Testis (tissue), 3 donors: Measurements from ENCODE around the gene STARD7. TPM values are rescaled to one million over a fixed set of nuclear protein-coding genes. Genes with fewer than 3 reads are reported as not detected.

ENCODE experiments used
- DNase-seq: peaks from one replicate; pipeline ENCODE4 v3.0.0-alpha.2; 2019
- H3K27ac ChIP-seq, 2 donors: fragments of 200-600 bp; sonication (generic); one replicate each; pipeline ENCODE4 v1.5.1; 2019
- H3K27me3 ChIP-seq: fragments of 200-600 bp; sonication (generic); one replicate; pipeline ENCODE4 v1.5.1; 2019
- H3K36me3 ChIP-seq: fragments of 200-600 bp; sonication (generic); one replicate; pipeline ENCODE4 v1.5.1; 2017; ENCODE audit warnings: low read depth; ENCODE audit errors: missing control alignments
- H3K4me1 ChIP-seq: fragments of 200-600 bp; sonication (generic); one replicate; pipeline ENCODE4 v1.5.1; 2019
- H3K4me3 ChIP-seq, 2 donors: fragments of 200-600 bp; sonication (generic); one replicate each; pipeline ENCODE4 v1.5.1; 2017 to 2019
- H3K9me3 ChIP-seq: fragments of 200-600 bp; sonication (generic); one replicate; pipeline ENCODE4 v1.5.1; 2017
- CTCF ChIP-seq, 3 experiments: fragments of 450-650 bp in 2 of 3; fragments of 200-600 bp in 1 of 3; sonication (generic) in 1 of 3; IDR thresholded peaks; one replicate each; pipeline ENCODE4 v1.5.1; 2016 to 2019; ENCODE audit warnings: antibody characterized with exemption in 3 of 3, mild to moderate bottlenecking in 2 of 3, moderate library complexity in 1 of 3
- POLR2A ChIP-seq: fragments of 450-650 bp; IDR thresholded peaks from one replicate; pipeline ENCODE4 v1.6.1; 2017; ENCODE audit warnings: antibody characterized with exemption, mild to moderate bottlenecking, moderate library complexity
- WGBS, 2 donors: methylation state at CpG; one replicate each; pipeline ENCODE4 v1.1.5; 2018; 5-methylcytosine and 5-hydroxymethylcytosine counted together
- intact Hi-C: fragments of 100-400 bp; cut with DNase I; formaldehyde crosslinking; loops from one replicate; pipeline ENCODE4 v1.15.1; 2023; ENCODE audit warnings: low total_unique reads
- polyA plus RNA-seq: library from polyadenylated mRNA; stranded (reverse); fragments of 350-450 nt; fragmentation: Illumina TruSeq; extraction: RNeasy Lipid Tissue Mini Kit (QIAGEN cat#74804); gene quantifications from one replicate; pipeline ENCODE4 v1.2.3, GENCODE V29; 2014; ENCODE audit warnings: low read depth, low replicate concordance; ENCODE audit not compliant: insufficient read depth
- total RNA-seq, 2 donors: library from RNA; depleted of rRNA; stranded (reverse); fragments of >200 nt; gene quantifications; one replicate each; pipeline ENCODE4 v1.2.3, GENCODE V29; 2016

The STARD7 gene
- total and polyA plus RNA-seq, 3 donors from 2014 or later = 58.0 to 96.2 (median 77.7) TPM

DNA sequence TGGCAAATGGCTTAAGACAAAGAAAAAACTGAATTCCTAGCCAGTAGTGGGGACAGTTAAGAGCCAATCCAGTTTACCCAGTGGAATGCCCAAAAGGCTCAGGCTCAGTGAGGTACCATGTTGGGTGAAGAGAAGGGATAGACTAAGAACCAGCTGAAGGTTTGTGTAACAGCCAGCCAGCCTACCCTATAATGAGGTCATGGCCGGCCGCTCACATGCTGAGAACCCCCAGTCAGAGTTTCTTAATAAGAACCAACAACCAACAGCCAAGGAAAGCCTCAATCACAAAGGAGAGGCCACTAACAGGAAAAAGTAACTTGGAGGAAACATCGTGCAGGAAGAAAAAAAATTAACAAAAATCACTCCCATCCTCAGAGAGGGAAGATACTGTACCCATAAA lies 38.0 kb downstream of the STARD7 start:
- H3K27me3 ChIP-seq = no peaks in the 10 kb centered on the region
- TF ChIP-seq CTCF (IDR thresholded peaks at IDR 0.05) (no peak), POLR2A (no peak)
- DNase-seq = no peak
- no peaks in the 10 kb centered on the region for H3K36me3 ChIP-seq
- 73 to 83% methylated on average over 3 of the region's 3 CpGs for WGBS, 2 donors
- peaks cover 4% of the 10 kb centered on the region for H3K4me1 ChIP-seq
- H3K27ac ChIP-seq = no peak overlapping the region
- no peaks in the 10 kb centered on the region for H3K9me3 ChIP-seq
- intact Hi-C loops = no loop called here
- no peak overlapping the region for H3K4me3 ChIP-seq

DNA sequence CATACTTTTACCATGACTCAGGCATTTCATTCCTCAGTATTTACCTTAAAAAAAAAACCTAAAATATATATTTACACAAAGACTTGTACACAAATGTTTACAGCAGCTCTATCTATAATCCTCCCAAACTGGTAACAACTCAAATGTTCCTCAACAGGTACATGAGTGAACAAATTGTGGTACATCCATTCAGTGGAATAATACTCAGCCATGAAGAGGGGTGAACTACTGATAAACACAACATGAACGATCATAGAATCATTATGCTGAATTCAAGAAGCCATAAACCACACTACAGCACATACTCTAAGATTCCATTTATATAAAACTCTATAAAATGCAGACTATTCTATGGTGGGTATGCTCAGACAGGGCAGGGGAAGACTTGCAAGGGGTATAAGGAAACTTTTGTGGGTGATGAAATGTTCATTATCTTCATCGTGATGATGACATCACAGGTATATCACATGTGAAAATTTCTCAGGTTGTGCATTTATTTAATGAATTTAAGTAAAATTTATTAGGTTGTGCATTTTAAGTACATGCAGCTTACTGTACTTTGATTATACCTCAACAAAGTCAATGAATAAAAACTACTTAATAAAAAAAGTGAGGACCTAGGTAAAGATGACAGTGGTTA lies 38.6 kb downstream of the STARD7 start:
- TF ChIP-seq POLR2A = no peak
- TF ChIP-seq CTCF (IDR thresholded peaks at IDR 0.05) = no peak
- no peak for DNase-seq
- Histone ChIP-seq H3K4me1 (peaks cover 4% of the 10 kb centered on the region), H3K4me3 (no peak overlapping the region), H3K27ac (no peak overlapping the region), H3K27me3 (no peaks in the 10 kb centered on the region), H3K9me3 (no peaks in the 10 kb centered on the region), H3K36me3 (no peaks in the 10 kb centered on the region)
- WGBS, 2 donors = 81 to 97% methylated on average over 2 of the region's 2 CpGs
- intact Hi-C loops = no loop called here

- Histone ChIP-seq H3K27ac (no peak overlapping the region), H3K4me1 (peaks cover 18% of the 10 kb centered on the region), H3K9me3 (no peaks in the 10 kb centered on the region), H3K36me3 (no peaks in the 10 kb centered on the region), H3K4me3 (no peak overlapping the region), H3K27me3 (no peaks in the 10 kb centered on the region)
- WGBS, 2 donors = 87% methylated on average over 6 of the region's 6 CpGs
- DNase-seq = no peak
- TF ChIP-seq POLR2A (no peak), CTCF (IDR thresholded peaks at IDR 0.05) (no peak)
- intact Hi-C loops = no loop called here
Measured at GRCh38 chr2:96167407-96168013, 41.1 kb downstream of the STARD7 start.

GRCh38 chr2:96164459-96165184 lies 44.0 kb downstream of the STARD7 start:
- intact Hi-C loops = no loop called here
- TF ChIP-seq CTCF (IDR thresholded peaks at IDR 0.05) = no peak
- TF ChIP-seq POLR2A = no peak
- Histone ChIP-seq H3K9me3 (no peaks in the 10 kb centered on the region), H3K4me3 (no peak overlapping the region), H3K36me3 (no peaks in the 10 kb centered on the region), H3K4me1 (peaks cover 18% of the 10 kb centered on the region), H3K27me3 (no peaks in the 10 kb centered on the region), H3K27ac (peak overlapping the region in 1 of 2 donors; percentile 50)
- WGBS, 2 donors = 73 to 81% methylated on average over 17 to 18 of the region's 18 CpGs
- no peak for DNase-seq
